Skeletal muscle satellite cell (primary cell): ENCODE results near the gene ARL6IP4.

Experiments used
- H3K27me3 ChIP-seq: 2 replicates; pipeline ENCODE4 v1.7.0; 2013; ENCODE audit warnings: low read length; ENCODE audit not compliant: control insufficient read depth, insufficient read depth
- H3K36me3 ChIP-seq: 2 replicates; pipeline ENCODE4 v1.7.0; 2013; ENCODE audit warnings: mild to moderate bottlenecking, control low read depth, low read length; ENCODE audit not compliant: insufficient read depth
- H3K4me1 ChIP-seq: 2 replicates; pipeline ENCODE4 v1.7.0; 2013; ENCODE audit warnings: low read length; ENCODE audit not compliant: control insufficient read depth, insufficient read depth
- H3K4me2 ChIP-seq: 2 replicates; pipeline ENCODE4 v1.7.0; 2013; ENCODE audit warnings: mild to moderate bottlenecking, low read length
- H3K4me3 ChIP-seq: 2 replicates; pipeline ENCODE4 v1.7.0; 2013; ENCODE audit warnings: low read length
- H3K9ac ChIP-seq: 2 replicates; pipeline ENCODE4 v1.7.0; 2013; ENCODE audit warnings: mild to moderate bottlenecking, low read depth, low read length, moderate library complexity
- H3K9me3 ChIP-seq: replicated peaks from 2 replicates; pipeline ENCODE4 v1.7.0; 2013; ENCODE audit warnings: mild to moderate bottlenecking, control low read depth, low read length

Gene ARL6IP4

DNA sequence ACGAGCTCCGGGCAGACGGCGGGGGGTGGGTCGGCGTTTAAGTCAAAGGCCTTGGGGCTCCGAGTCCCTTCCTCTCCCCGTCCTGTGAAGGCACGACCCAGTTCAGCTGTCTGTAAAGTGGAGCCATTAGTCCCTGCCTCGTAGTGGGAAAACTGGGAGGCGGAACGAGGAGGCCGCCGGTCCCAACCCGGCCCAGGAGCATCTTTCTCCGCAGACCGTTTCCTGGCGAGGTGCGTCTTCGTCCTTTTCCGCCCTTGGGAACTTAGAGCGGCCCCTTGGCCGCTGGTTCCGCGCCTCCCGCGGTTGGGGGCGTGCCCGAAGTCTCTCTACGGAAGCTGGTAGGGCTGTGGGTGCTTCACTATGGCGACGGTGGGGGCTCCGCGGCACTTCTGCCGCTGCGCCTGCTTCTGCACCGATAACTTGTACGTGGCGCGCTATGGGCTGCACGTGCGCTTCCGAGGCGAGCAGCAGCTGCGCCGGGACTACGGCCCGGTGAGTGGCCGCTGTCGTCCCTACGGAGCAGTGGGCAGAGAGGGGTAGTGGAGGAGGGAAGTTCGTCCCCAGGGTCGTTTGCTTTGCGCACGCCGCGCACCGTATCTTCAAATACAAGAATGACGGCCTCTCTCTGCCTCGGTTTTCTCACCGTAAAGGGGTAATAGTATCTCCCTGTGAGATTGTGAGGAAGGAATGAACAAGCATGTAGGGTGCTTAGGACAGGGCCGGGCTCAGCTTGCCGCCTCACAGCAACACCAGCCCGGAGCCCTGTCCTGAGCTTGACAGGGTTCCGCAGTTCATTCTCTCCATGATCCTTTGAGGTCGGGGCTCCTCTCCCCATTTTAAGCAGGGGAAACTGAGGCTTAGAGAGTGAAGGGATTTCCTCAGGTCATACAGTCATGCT lies 5.3 kb upstream of the ARL6IP4 start, which contains the start of gene OGFOD2:
Gene OGFOD2, plus strand, starts transcription at position 353 of the 898 bp plus-strand sequence. Its CDS starts 8 bp downstream, at position 361.
- H3K27me3 ChIP-seq, result no peaks in the 10 kb centered on the region
- peaks cover 12% of the 10 kb centered on the region for H3K36me3 ChIP-seq
- H3K4me1 ChIP-seq, result peaks cover 23% of the 10 kb centered on the region
- H3K9ac ChIP-seq, result peak within 1 kb of the TSS; percentile 99
- H3K9me3 ChIP-seq, result no peaks in the 10 kb centered on the region
- peak within 1 kb of the TSS; percentile 92 for H3K4me3 ChIP-seq
- H3K4me2 ChIP-seq, result peak within 1 kb of the TSS; percentile 98

- H3K4me2 ChIP-seq, result peak overlapping the region; percentile 98
- H3K27me3 ChIP-seq, result no peaks in the 10 kb centered on the region
- peak overlapping the region; percentile 92 for H3K4me3 ChIP-seq
- peaks cover 23% of the 10 kb centered on the region for H3K4me1 ChIP-seq
- H3K36me3 ChIP-seq, result peaks cover 12% of the 10 kb centered on the region
- no peaks in the 10 kb centered on the region for H3K9me3 ChIP-seq
- peak overlapping the region; percentile 99 for H3K9ac ChIP-seq
Measured at GRCh38 chr12:122975790-122976647, 4.5 kb upstream of the ARL6IP4 start.

DNA sequence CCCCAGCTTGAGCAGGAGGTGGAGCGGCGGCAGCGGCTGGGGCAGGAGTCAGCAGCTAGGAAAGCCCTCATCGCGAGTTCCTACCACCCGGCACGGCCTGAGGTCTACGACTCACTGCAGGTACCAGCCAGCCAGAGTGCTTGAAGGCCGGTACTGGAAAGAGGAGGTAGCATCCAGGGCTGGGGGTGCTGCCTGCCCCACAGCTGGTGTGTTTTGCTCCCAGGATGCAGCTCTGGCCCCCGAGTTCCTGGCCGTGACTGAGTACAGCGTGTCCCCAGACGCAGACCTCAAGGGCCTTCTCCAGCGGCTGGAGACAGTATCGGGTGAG lies 3.9 kb upstream of the ARL6IP4 start:
- Histone ChIP-seq H3K9ac (peak overlapping the region; percentile 99), H3K4me1 (peaks cover 26% of the 10 kb centered on the region), H3K27me3 (no peaks in the 10 kb centered on the region), H3K4me3 (peak overlapping the region; percentile 92), H3K36me3 (peaks cover 12% of the 10 kb centered on the region), H3K4me2 (peak overlapping the region; percentile 98), H3K9me3 (no peaks in the 10 kb centered on the region)

DNA sequence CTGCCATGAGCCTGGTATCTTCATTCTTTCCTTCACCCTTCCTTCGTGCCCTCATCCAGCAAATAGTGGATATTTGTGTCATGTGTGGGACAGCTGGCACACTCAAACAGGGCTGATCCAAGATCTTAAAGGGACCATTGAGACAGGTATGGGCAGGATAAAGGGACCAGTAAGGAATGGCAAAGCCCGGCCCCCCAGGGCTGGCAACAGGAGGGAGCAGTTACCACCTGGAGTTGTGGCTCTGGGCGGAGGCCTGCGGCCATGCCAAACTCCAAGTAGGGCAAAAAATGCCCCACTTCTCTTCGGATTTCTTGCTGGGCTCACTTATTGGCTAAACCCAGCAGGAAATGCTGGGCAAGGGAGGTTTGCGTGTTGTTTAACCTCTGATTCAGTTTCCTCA lies 3.3 kb upstream of the ARL6IP4 start:
- Histone ChIP-seq H3K9ac (peak overlapping the region; percentile 99), H3K4me1 (peaks cover 32% of the 10 kb centered on the region)

GRCh38 chr12:122977655-122978392 lies 2.7 kb upstream of the ARL6IP4 start:
- H3K36me3 ChIP-seq, result peaks cover 20% of the 10 kb centered on the region
- no peak overlapping the region for H3K4me2 ChIP-seq
- no peaks in the 10 kb centered on the region for H3K27me3 ChIP-seq
- no peak overlapping the region for H3K4me3 ChIP-seq
- no peak overlapping the region for H3K9ac ChIP-seq
- no peaks in the 10 kb centered on the region for H3K9me3 ChIP-seq
- H3K4me1 ChIP-seq, result peaks cover 39% of the 10 kb centered on the region

More for the DNA sequence above, 3.3 kb upstream of the ARL6IP4 start:
- Histone ChIP-seq H3K4me2 (no peak overlapping the region), H3K36me3 (peaks cover 13% of the 10 kb centered on the region), H3K27me3 (no peaks in the 10 kb centered on the region), H3K9me3 (no peaks in the 10 kb centered on the region), H3K4me3 (no peak overlapping the region)

GRCh38 chr12:122978507-122978955 lies 1.9 kb upstream of the ARL6IP4 start:
- Histone ChIP-seq H3K36me3 (peaks cover 26% of the 10 kb centered on the region), H3K4me2 (no peak overlapping the region), H3K9ac (no peak overlapping the region), H3K9me3 (no peaks in the 10 kb centered on the region), H3K4me3 (no peak overlapping the region), H3K27me3 (no peaks in the 10 kb centered on the region), H3K4me1 (peaks cover 45% of the 10 kb centered on the region)

DNA sequence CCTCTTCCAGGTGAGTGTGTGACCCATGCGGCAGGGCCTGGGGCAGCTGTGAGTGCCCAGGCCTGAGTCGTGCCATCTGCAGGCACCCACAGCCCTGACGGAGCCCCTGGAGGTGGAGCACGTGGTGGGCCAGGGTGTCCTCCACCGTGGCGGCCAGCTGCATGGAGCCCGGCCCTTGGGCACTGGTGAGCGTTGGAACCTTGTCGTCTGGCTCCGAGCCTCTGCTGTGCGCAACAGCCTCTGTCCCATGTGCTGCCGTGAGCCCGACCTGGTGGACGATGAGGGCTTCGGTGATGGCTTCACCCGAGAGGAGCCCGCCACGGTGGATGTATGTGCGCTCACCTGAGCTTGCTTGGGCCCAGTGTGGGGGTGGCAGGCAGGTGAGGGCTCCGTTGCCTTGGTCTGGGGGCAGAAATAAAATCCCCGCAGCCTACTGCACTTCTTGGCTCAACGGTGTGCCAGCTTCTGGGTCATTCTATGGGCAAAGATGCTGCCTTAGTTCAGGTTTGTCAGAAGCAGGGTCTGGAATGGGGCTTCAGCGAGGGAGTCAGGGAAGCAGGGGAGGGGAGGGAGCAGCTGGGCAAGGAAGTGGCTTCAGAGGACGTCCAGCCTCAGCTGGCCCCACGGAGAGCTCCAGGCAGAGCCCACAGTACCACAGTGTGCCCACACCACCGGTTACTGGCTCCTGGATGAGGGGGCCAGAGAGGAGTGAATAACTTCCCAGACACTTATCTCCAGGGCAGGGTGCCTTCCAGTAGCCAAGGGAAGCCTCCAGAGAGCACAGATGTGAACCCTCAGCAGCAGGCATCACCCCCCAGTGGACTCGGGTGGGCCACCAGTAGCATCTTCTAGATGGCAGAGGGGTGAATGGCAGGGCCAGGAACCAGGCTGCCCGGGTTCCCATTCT lies 1.2 kb upstream of the ARL6IP4 start:
- Histone ChIP-seq H3K9me3 (no peaks in the 10 kb centered on the region), H3K27me3 (no peaks in the 10 kb centered on the region), H3K36me3 (peaks cover 26% of the 10 kb centered on the region), H3K4me2 (peak overlapping the region; percentile 98), H3K4me3 (peak overlapping the region; percentile 97), H3K9ac (peak overlapping the region; percentile 95), H3K4me1 (peaks cover 51% of the 10 kb centered on the region)

DNA sequence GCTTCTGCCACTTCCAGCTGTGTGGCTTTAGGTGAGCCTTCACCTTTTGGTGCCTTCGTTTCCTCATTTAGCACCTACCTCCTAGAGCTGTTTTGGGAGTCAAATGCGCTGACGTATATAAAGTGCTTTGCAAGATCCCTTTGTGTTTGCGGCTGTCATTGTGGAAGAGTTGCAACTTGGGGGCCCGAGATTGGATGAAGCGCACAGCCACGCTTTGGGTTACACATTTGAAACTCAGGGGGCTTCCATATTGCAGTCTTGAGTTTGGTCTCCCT lies 636 bp upstream of the ARL6IP4 start:
- Histone ChIP-seq H3K4me2 (peak overlapping the region; percentile 98), H3K4me1 (peaks cover 57% of the 10 kb centered on the region), H3K4me3 (peak overlapping the region; percentile 97), H3K36me3 (peaks cover 26% of the 10 kb centered on the region), H3K9ac (peak overlapping the region; percentile 95), H3K9me3 (no peaks in the 10 kb centered on the region), H3K27me3 (no peaks in the 10 kb centered on the region)

DNA sequence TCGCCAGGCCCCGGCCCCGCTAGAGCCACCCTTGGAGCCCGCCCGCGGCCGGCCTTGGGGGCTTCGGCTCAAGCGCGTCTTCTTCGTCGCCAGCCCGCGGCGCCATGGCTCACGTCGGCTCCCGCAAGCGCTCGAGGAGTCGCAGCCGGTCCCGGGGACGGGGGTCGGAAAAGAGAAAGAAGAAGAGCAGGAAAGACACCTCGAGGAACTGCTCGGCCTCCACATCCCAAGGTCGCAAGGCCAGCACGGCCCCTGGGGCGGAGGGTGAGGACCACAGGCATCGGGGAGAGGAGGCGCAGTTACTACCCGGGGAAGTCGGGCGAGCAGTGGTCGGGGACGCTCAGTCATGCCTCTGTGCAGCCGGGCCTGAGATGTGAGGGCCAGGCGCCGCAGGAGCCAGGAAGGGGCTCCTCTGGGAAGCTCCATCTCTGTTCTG lies 573 bp downstream of the ARL6IP4 start:
- H3K27me3 ChIP-seq, result no peaks in the 10 kb centered on the region
- H3K9me3 ChIP-seq, result no peaks in the 10 kb centered on the region
- H3K9ac ChIP-seq, result peak overlapping the region; percentile 95
- peaks cover 55% of the 10 kb centered on the region for H3K4me1 ChIP-seq
- H3K4me2 ChIP-seq, result peak overlapping the region; percentile 98
- H3K36me3 ChIP-seq, result peaks cover 26% of the 10 kb centered on the region
- peak overlapping the region; percentile 97 for H3K4me3 ChIP-seq

GRCh38 chr12:122981587-122982476 lies 1.4 kb downstream of the ARL6IP4 start:
- Histone ChIP-seq H3K9ac (peak overlapping the region; percentile 95), H3K4me2 (peak overlapping the region; percentile 98), H3K36me3 (peaks cover 26% of the 10 kb centered on the region), H3K9me3 (no peaks in the 10 kb centered on the region), H3K4me1 (peaks cover 48% of the 10 kb centered on the region), H3K4me3 (peak overlapping the region; percentile 97), H3K27me3 (no peaks in the 10 kb centered on the region)
